Kidney tubule cell (primary cell): ENCODE data around the gene CACNB2.
"Not testable (repeated sequence)": the region's sequence is repeated elsewhere in the genome, so short reads cannot be mapped to it uniquely, and the experiment has no call there.

ENCODE experiments used
- DNase-seq: peaks from one replicate; pipeline ENCODE4 v3.0.0-alpha.2; 2018; ENCODE audit warnings: low spot score

The CACNB2 gene

GRCh38 chr10:18201877-18202276 is 61.7 kb downstream of the CACNB2 start:
- no peak for DNase-seq

- no peak for DNase-seq
Measured at GRCh38 chr10:18202680-18203460, 62.6 kb downstream of the CACNB2 start.

DNA sequence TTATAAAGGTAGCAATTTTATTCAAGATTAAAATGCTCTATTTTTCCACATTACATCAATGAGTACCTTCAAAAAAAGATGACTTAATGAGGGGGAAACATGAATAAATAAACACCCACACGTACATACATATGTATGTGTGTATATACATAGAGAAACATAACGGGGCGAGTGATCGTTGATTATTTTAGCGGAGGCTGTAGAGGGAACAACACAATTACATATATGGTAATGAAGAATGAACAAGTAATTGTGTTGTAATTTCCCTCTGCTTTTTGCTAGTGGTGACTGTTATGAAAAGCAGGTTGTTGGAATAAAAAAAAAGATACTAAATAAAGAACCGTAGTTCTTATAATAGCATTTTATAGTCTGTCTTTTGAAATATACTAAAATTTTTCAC is 63.2 kb downstream of the CACNB2 start:
- DNase-seq: no peak

DNA sequence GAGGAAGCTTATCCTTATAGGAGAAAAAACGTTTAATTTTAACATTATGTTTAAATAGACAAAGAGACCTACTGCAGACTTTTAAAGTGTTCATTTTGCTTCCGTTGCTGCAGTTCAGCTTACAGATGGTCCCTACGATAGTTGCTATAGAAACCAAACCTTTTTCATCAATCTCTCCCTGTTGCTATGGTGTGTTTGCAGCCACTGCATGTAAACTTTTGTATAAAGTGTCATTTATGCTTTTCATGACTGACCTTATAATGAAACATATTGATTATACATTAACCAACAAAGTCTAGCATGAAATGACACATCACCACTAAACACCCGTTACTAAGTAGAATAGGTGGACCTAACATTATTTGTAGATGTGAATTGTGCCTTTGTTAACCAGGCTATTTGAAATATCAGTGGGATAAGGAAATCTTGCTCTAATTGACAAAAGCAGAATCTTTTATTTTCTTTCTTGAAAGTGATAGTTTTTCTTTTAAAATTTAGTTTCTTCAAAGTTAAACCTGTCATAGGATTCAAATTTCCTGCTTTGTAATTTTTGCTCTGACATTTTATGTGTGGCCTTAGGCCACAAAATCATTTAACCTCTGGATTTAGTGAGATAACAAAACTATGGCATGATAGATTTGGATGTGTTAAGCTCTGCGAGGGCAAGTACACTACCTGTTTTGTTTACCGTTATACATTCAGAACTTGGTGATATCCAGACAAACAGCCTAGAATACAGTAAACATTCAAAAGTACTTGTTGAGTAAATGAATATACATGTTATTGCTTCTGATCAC is 64.0 kb downstream of the CACNB2 start:
- DNase-seq: peak; percentile 54

DNA sequence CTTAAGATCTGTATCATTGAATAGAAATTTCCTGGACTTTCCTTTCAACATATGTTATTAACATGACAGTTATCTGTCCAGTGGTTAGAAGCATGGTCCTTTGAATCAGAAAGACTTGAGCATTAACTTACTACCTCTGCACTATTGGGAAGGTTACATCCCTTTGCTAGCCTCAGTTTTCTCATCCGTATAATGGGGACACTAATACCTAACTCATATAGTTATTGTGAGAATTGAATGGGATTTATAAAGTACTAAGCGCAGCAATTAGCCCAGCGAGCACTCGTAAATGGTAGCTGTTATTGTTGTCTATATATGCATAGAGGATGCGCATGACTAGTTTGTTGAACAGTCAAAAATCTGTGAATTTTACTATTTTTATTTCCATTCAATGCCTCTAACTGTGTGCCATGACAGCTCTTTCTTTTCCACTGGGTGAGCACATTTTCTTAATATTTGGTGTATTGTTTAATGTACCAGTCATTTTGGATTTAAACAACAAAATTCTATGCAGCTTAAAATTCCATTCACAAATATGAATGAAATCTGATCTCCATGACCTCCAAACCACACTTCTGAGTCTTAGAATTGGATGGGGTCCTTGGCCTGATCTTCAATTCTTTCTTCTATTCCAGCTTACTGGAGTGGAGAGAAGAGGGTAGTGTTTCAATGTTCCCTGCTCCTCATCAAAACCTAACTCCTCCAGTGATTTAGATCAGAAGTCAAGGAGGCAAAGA is 65.0 kb downstream of the CACNB2 start:
- DNase-seq: no peak

- not testable (repeated sequence) for DNase-seq
Measured at GRCh38 chr10:18208186-18208585, 68.0 kb downstream of the CACNB2 start.

- no peak for DNase-seq
Measured at GRCh38 chr10:18209241-18209640, 69.0 kb downstream of the CACNB2 start.

GRCh38 chr10:18210711-18211110 is 70.5 kb downstream of the CACNB2 start:
- no peak for DNase-seq

GRCh38 chr10:18211862-18212261 is 71.6 kb downstream of the CACNB2 start:
- DNase-seq: no peak

DNA sequence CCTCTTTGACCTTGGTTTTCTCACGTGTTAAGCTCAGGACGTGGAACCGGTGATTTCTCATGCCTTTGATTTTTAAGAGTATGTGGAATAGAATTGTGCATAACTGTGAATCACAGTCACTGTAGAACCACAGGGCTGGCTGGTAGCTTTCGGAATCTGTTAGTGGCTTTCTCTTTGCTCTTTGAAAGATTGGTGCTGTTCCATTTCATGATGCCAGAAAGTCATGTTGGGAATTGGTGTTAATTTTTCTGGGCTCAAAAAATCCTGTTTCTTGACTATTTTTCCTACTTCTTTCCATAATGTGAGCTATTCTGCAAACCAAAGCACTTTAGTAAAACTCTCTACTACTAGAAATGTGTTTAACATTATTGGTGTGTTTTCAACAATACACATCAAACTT is 73.0 kb downstream of the CACNB2 start:
- no peak for DNase-seq

GRCh38 chr10:18214691-18215563 is 74.7 kb downstream of the CACNB2 start:
- peak; percentile 57 for DNase-seq

DNA sequence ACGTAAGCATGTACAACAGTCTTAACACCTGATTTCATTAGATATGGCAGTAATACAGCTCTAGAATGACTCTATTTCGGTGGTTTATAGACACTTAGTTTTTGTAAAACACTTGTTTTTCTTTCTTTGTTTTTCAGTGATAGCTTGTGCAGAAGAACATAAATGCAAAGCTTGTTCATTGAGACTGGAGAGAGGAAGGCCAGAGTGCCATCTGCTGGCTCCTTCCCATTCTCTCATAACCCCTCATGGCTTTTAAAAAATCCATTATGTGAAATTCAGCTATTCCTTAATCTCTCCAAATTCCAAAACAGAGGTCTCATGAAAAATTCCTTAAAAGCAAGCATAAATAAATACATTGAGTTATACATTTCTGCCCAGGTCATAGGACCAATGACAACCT is 76.3 kb downstream of the CACNB2 start:
- DNase-seq: peak; percentile 20

DNA sequence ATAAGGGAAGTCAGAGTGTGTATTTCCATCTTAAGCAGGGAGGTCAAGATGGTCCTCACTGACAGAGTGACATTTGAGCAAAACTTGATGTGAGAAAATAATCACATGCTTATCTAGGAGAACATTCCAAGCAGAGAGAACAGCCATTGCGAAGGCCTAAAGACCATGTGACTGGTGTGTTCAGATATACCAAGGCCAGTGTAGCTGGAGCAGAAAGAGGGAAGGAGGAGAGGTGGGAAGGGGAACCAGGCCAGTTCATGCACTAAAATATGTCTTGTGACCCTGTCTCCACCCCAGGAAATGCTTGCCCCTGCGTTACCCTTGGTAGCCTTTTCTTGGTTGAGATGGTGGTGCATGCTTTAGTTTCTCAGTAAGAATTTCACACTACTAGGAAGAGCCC is 77.4 kb downstream of the CACNB2 start:
- DNase-seq: no peak

- DNase-seq: no peak
Measured at GRCh38 chr10:18219146-18219545, 78.9 kb downstream of the CACNB2 start.

DNA sequence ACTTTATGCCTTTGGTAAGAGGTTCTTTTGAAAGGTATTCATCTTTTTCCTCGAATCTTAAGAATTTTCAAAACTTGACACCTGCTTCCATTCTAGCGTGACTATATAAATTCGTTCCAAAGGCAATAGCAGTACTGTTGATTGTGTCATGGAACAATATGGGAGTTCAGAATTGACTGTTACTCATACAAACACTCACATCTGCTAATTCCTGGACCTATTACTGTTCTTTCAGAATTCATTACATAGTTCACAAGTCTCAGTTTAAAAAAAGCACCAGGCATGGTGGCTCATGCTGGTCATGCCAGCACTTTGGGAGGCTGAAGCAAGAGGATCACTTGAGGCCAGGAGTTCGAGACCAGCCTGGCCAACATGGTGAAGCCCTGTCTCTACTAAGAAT is 80.9 kb downstream of the CACNB2 start:
- DNase-seq: no peak

- DNase-seq: no peak
Measured at GRCh38 chr10:18221882-18222281, 81.7 kb downstream of the CACNB2 start.

GRCh38 chr10:18222866-18223265 is 82.6 kb downstream of the CACNB2 start:
- peak; percentile 30 for DNase-seq

- no peak for DNase-seq
Measured at GRCh38 chr10:18223898-18224297, 83.7 kb downstream of the CACNB2 start.

- DNase-seq: no peak
Measured at GRCh38 chr10:18224626-18225445, 84.6 kb downstream of the CACNB2 start.

- no peak for DNase-seq
Measured at GRCh38 chr10:18226336-18226735, 86.1 kb downstream of the CACNB2 start.

DNA sequence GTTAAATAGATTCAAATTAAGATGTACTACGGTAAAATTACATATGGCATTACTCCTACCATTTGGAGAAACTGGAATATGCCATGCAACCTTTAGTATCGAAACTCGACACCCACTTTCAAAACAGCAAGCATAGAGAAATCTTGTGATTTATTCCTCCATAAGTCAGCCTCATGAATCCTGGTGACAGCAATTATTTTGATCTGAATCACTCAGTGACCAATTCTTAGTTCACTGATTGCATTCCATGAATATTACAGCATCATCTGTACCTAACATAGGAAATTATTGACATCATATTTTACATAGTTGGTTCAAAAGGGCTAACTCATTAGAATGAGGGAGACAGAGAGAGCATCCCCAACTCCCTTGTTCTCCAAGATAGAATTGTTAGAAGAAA is 89.6 kb downstream of the CACNB2 start:
- peak; percentile 80 for DNase-seq
